DND-41 (cell line): ENCODE data around the gene TRMT61B.

Experiments used
- ATAC-seq: fragments of 200-7000 bp; cut with Tn5 transposase; 3 replicates; pipeline ENCODE4 v1.9.1; 2021; ENCODE audit warnings: low read depth; ENCODE audit not compliant: insufficient read depth
- DNase-seq: peaks from one replicate; pipeline ENCODE4 v3.0.0-alpha.2; 2020
- H2AFZ ChIP-seq: 2 replicates; pipeline ENCODE4 v1.6.0; 2012; ENCODE audit warnings: low read depth, low read length
- H3K27ac ChIP-seq: 2 replicates; pipeline ENCODE4 v1.5.1; 2012; ENCODE audit warnings: low read length, inconsistent platforms
- H3K27me3 ChIP-seq: fragments of 200-600 bp; sonication (generic); 2 replicates; pipeline ENCODE4 v1.6.0; 2012; ENCODE audit warnings: low read length, mild to moderate bottlenecking, inconsistent platforms; ENCODE audit not compliant: insufficient read depth, poor library complexity
- H3K36me3 ChIP-seq: 2 replicates; pipeline ENCODE4 v1.5.1; 2012; ENCODE audit warnings: low read length, inconsistent platforms; ENCODE audit not compliant: insufficient read depth
- H3K4me1 ChIP-seq: 2 replicates; pipeline ENCODE4 v1.5.1; 2012; ENCODE audit warnings: mild to moderate bottlenecking, low read length; ENCODE audit not compliant: insufficient read depth
- H3K4me2 ChIP-seq: 2 replicates; pipeline ENCODE4 v1.6.0; 2012; ENCODE audit warnings: mild to moderate bottlenecking, moderate library complexity, low read length, inconsistent platforms; ENCODE audit not compliant: insufficient read depth
- H3K4me3 ChIP-seq, 2 experiments: fragments of 200-600 bp in 1 of 2; shearing (Covaris generic) in 1 of 2; 2 replicates each; pipeline ENCODE4 v1.5.1; 2012 to 2016; ENCODE audit warnings: inconsistent platforms in 2 of 2, low read length in 2 of 2, mild to moderate bottlenecking in 2 of 2, low read depth in 1 of 2, moderate library complexity in 1 of 2
- H3K79me2 ChIP-seq: 2 replicates; pipeline ENCODE4 v1.6.0; 2012; ENCODE audit warnings: low read length, inconsistent platforms; ENCODE audit not compliant: insufficient read depth
- H3K9ac ChIP-seq: 2 replicates; pipeline ENCODE4 v1.6.0; 2012; ENCODE audit warnings: low read depth, mild to moderate bottlenecking, inconsistent platforms, low read length, moderate library complexity
- H3K9me3 ChIP-seq: 2 replicates; pipeline ENCODE4 v1.5.1; 2012; ENCODE audit warnings: low read length, moderate library complexity, mild to moderate bottlenecking, inconsistent platforms; ENCODE audit not compliant: insufficient read depth, severe bottlenecking
- H4K20me1 ChIP-seq: 2 replicates; pipeline ENCODE4 v1.6.0; 2012; ENCODE audit warnings: low read length; ENCODE audit not compliant: insufficient read depth
- CTCF ChIP-seq: IDR thresholded peaks from 2 replicates; pipeline ENCODE4 v1.5.1; 2012; ENCODE audit warnings: borderline replicate concordance, low read length, moderate library complexity, mild to moderate bottlenecking; ENCODE audit not compliant: poor library complexity, severe bottlenecking; ENCODE audit errors: extremely low read depth
- EZH2 ChIP-seq: IDR thresholded peaks from 3 replicates; pipeline ENCODE4 v1.6.1; 2012; ENCODE audit warnings: borderline replicate concordance, low read depth, mild to moderate bottlenecking, moderate library complexity, low read length, inconsistent platforms; ENCODE audit not compliant: severe bottlenecking

The TRMT61B gene

DNA sequence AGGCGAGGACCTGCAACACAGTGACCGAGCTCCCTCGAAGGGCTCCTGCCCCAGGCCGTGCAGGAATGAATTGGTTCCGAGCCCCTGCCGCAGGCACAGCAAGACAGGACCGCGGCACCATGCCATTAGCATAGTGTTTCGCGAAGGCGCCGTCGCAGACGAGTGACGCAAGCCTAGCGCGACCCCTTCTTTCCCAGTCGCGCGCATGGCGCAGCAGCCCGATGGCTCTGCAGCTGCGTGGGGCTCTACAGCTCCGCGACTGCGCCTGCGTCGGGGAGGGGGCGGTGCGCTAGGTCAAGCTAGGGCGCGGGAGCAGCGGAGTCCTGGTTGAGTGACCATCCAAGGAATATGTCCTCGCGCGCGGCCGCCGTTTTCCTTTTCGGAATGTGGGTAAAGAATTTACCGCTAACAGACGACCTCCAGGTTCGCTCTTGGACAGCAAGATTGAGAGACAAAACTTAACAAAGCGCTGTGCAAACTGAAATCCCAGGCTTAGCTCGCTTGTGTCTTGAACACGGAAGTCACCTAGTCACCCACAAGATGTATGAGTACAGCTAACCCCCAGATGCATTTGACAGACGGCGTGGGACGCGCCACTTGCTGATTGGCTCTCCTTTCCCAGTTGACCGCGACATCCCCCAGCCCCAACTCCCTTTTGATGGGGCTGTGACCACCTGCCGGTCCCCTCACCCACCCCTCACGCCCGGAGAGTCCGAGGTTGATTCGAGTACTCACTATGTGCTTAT lies at the start of gene TRMT61B:
TSS of gene TRMT61B (minus strand) at position 164 of the 746 bp plus-strand sequence. CDS start at position 132, 32 bp downstream.
- H2AFZ ChIP-seq = peak within 1 kb of the TSS; percentile 93
- H3K9me3 ChIP-seq = no peaks in the 10 kb centered on the region
- DNase-seq = peak; percentile 94
- peak; percentile 8 for TF ChIP-seq CTCF
- TF ChIP-seq EZH2 = no peak
- H3K9ac ChIP-seq = peak within 1 kb of the TSS; percentile 87
- peak within 1 kb of the TSS; percentile 89 for H3K27ac ChIP-seq
- H3K27me3 ChIP-seq = no peaks in the 10 kb centered on the region
- H3K4me3 ChIP-seq = peak within 1 kb of the TSS; percentile 84 to 97
- H3K36me3 ChIP-seq = peaks cover 19% of the 10 kb centered on the region
- H4K20me1 ChIP-seq = 0 out of 2 replicates have a peak, but pooled peaks cover 8% of the 10 kb centered on the region
- H3K4me1 ChIP-seq = peaks cover 40% of the 10 kb centered on the region
- H3K79me2 ChIP-seq = peaks cover 45% of the 10 kb centered on the region
- ATAC-seq = peak; percentile 96
- peak within 1 kb of the TSS; percentile 94 for H3K4me2 ChIP-seq

GRCh38 chr2:28915939-28916338 lies 45.8 kb upstream of the TRMT61B start:
- Histone ChIP-seq H3K79me2 (peaks cover 73% of the 10 kb centered on the region), H2AFZ (no peak overlapping the region), H3K4me3 (no peak overlapping the region), H3K4me2 (no peak overlapping the region), H4K20me1 (peaks cover 42% of the 10 kb centered on the region), H3K27me3 (no peaks in the 10 kb centered on the region), H3K9me3 (no peaks in the 10 kb centered on the region), H3K36me3 (peaks cover 80% of the 10 kb centered on the region), H3K9ac (no peak overlapping the region), H3K4me1 (no peaks in the 10 kb centered on the region), H3K27ac (no peak overlapping the region)
- ATAC-seq = no peak
- DNase-seq = no peak
- TF ChIP-seq EZH2 (no peak), CTCF (no peak)

DNA sequence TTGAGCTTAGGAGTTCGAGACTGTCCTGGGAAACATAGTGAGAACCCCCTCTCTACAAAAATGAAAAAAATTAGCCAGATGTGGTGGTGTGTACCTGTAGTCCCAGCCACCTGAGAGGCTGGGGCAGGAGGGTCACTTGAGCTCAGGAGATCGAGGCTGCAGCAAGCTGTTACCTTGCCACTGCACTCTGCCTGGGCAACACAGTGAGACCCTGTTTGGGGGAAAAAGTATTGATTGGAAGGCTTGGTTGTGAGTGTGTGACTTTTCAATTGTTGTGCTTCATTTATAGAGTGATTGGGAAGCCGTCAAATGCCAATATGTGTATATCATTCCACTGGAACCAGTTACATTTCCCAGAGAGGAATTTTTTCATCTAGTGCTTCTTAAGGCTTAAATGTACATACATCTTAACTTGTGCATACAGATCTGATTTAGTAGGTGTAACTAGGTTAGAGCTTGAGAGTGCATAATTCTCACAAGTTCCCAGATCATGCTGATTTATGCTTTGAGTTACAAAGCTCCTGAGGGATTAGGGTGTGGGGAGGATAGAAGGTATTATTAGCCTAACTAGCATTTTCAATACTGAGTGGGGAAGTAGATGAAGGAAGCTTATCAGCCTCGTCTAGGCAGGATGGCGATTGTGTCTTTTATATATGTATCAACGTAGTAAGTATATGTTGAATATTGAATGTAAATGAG lies 39.7 kb upstream of the TRMT61B start:
- TF ChIP-seq CTCF (no peak), EZH2 (no peak)
- Histone ChIP-seq H3K27ac (no peak overlapping the region), H4K20me1 (peaks cover 62% of the 10 kb centered on the region), H3K9ac (no peak overlapping the region), H2AFZ (no peak overlapping the region), H3K79me2 (peaks cover 84% of the 10 kb centered on the region), H3K9me3 (no peaks in the 10 kb centered on the region), H3K4me3 (no peak overlapping the region), H3K4me1 (no peaks in the 10 kb centered on the region), H3K4me2 (no peak overlapping the region), H3K36me3 (peaks cover 88% of the 10 kb centered on the region), H3K27me3 (no peaks in the 10 kb centered on the region)
- DNase-seq = no peak
- ATAC-seq = no peak
